Ishikawa (cell line): Measurements from ENCODE around the gene ZFYVE21.

Experiments used
- CEBPB ChIP-seq: IDR thresholded peaks from 2 replicates; pipeline ENCODE4 v1.6.1; 2012
- CREB1 ChIP-seq: IDR thresholded peaks from 2 replicates; pipeline ENCODE4 v1.6.1; 2012; ENCODE audit warnings: low read depth
- EGR1 ChIP-seq: IDR thresholded peaks from 2 replicates; pipeline ENCODE4 v1.6.1; 2012
- EP300 ChIP-seq: IDR thresholded peaks from 2 replicates; pipeline ENCODE4 v1.6.1; 2012; ENCODE audit warnings: borderline replicate concordance
- FOXM1 ChIP-seq: IDR thresholded peaks from 2 replicates; pipeline ENCODE4 v1.6.1; 2012; ENCODE audit warnings: low read depth, borderline replicate concordance
- NFIC ChIP-seq: IDR thresholded peaks from 2 replicates; pipeline ENCODE4 v1.6.1; 2012
- RAD21 ChIP-seq: IDR thresholded peaks from 2 replicates; pipeline ENCODE4 v1.6.1; 2012; ENCODE audit warnings: low read depth
- TAF1 ChIP-seq: IDR thresholded peaks from 2 replicates; pipeline ENCODE4 v1.6.1; 2012; ENCODE audit warnings: low read depth, mild to moderate bottlenecking
- TCF12 ChIP-seq: IDR thresholded peaks from 2 replicates; pipeline ENCODE4 v1.6.1; 2012; ENCODE audit warnings: low read depth
- TEAD4 ChIP-seq: IDR thresholded peaks from 2 replicates; pipeline ENCODE4 v1.6.1; 2012
- YY1 ChIP-seq: IDR thresholded peaks from 2 replicates; pipeline ENCODE4 v1.6.1; 2012; ENCODE audit warnings: low read depth
- ZBTB7A ChIP-seq: IDR thresholded peaks from 2 replicates; pipeline ENCODE4 v1.6.1; 2012; ENCODE audit warnings: low read depth
- TF ChIP-seq, protein P1 (sequence below): IDR thresholded peaks from 2 replicates; pipeline ENCODE4 v1.6.1; 2012; ENCODE audit warnings: low read depth, mild to moderate bottlenecking
- TF ChIP-seq, protein P2 (sequence below): IDR thresholded peaks from 2 replicates; pipeline ENCODE4 v1.6.1; 2012
- TF ChIP-seq, protein P3 (sequence below): IDR thresholded peaks from 2 replicates; pipeline ENCODE4 v1.6.1; 2012

The ZFYVE21 gene

DNA sequence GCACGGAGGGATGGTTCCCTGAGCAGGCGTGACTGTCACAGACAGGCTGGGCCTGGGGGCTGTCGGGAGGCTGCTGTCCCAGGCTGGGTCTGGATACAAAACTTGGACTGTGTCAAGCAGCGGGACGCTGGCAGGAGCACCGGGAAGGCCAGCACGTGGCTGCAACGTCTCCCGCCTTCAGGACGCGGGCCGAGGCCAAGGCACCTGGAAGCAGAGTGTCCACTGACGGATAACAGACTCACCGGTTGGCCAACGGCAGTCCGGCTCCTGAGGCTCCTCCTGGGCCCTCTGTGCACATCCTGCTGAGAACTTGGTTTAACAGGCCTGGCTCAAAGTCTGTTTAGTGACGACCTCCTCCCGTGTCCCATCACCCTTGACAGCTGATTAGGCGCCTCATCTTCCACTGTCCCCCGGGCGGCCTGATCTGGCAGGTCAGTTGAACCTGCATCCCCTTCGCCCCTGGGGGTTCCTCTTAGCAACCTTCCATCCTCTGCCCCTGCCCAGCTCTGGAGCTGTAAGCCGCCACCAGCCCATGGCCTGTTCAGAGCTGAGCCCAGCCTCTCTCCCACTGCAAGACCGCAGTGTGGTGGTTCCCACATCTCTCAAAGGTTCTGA is 2.9 kb upstream of the ZFYVE21 start:
- TF ChIP-seq NFIC (no peak), RAD21 (no peak), TCF12 (no peak), ZBTB7A (no peak), EGR1 (no peak), CREB1 (no peak), TAF1 (no peak), TEAD4 (no peak), YY1 (no peak), EP300 (no peak), FOXM1 (no peak), CEBPB (no peak)
- TF ChIP-seq, protein P1, sequence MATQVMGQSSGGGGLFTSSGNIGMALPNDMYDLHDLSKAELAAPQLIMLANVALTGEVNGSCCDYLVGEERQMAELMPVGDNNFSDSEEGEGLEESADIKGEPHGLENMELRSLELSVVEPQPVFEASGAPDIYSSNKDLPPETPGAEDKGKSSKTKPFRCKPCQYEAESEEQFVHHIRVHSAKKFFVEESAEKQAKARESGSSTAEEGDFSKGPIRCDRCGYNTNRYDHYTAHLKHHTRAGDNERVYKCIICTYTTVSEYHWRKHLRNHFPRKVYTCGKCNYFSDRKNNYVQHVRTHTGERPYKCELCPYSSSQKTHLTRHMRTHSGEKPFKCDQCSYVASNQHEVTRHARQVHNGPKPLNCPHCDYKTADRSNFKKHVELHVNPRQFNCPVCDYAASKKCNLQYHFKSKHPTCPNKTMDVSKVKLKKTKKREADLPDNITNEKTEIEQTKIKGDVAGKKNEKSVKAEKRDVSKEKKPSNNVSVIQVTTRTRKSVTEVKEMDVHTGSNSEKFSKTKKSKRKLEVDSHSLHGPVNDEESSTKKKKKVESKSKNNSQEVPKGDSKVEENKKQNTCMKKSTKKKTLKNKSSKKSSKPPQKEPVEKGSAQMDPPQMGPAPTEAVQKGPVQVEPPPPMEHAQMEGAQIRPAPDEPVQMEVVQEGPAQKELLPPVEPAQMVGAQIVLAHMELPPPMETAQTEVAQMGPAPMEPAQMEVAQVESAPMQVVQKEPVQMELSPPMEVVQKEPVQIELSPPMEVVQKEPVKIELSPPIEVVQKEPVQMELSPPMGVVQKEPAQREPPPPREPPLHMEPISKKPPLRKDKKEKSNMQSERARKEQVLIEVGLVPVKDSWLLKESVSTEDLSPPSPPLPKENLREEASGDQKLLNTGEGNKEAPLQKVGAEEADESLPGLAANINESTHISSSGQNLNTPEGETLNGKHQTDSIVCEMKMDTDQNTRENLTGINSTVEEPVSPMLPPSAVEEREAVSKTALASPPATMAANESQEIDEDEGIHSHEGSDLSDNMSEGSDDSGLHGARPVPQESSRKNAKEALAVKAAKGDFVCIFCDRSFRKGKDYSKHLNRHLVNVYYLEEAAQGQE, result no peak
- TF ChIP-seq, protein P2, sequence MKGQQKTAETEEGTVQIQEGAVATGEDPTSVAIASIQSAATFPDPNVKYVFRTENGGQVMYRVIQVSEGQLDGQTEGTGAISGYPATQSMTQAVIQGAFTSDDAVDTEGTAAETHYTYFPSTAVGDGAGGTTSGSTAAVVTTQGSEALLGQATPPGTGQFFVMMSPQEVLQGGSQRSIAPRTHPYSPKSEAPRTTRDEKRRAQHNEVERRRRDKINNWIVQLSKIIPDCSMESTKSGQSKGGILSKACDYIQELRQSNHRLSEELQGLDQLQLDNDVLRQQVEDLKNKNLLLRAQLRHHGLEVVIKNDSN, result no peak
- TF ChIP-seq, protein P3, sequence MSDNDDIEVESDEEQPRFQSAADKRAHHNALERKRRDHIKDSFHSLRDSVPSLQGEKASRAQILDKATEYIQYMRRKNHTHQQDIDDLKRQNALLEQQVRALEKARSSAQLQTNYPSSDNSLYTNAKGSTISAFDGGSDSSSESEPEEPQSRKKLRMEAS, result no peak

DNA sequence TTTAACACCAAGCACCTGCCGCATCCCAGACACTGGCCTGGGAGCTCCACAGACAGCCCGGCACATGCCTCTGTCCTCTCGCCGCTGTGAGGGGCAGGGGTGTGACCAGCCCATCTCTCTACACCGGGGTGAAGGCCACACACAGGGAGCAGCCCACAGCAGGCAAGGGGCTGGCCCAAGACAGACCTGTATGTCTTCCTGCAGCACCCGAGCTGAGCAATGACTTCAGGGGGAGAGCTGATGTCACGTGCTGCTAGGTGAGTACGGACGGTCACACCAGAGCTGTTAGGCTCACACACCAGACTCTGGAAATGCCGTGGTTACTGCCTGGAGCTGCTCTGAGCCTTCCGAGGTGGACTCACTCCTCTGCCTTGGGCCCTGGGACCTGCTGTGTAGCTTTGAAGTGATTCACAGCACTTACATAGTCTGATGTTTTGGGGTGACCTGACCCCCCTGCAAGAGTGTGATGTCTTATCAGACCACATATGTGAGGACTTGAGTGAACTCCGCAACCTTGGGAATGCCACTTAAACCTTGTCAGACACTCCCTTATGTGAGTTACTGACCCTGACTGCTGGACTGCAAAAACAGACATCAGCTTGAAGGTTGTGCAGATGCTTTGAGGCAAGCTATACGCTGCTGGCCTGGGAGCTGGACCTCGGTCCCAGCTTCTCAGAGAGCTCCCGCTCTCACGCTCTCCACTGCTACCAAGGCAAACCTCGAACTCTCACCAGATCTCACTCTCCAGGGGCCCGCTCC is 2.1 kb upstream of the ZFYVE21 start:
- no peak for TF ChIP-seq CREB1
- TF ChIP-seq, protein P1, result no peak
- TF ChIP-seq EP300, result no peak
- no peak for TF ChIP-seq YY1
- TF ChIP-seq TCF12, result no peak
- no peak for TF ChIP-seq RAD21
- TF ChIP-seq, protein P2, result no peak
- no peak for TF ChIP-seq TEAD4
- no peak for TF ChIP-seq NFIC
- TF ChIP-seq, protein P3, result no peak
- no peak for TF ChIP-seq ZBTB7A
- no peak for TF ChIP-seq CEBPB
- no peak for TF ChIP-seq TAF1
- TF ChIP-seq FOXM1, result no peak

DNA sequence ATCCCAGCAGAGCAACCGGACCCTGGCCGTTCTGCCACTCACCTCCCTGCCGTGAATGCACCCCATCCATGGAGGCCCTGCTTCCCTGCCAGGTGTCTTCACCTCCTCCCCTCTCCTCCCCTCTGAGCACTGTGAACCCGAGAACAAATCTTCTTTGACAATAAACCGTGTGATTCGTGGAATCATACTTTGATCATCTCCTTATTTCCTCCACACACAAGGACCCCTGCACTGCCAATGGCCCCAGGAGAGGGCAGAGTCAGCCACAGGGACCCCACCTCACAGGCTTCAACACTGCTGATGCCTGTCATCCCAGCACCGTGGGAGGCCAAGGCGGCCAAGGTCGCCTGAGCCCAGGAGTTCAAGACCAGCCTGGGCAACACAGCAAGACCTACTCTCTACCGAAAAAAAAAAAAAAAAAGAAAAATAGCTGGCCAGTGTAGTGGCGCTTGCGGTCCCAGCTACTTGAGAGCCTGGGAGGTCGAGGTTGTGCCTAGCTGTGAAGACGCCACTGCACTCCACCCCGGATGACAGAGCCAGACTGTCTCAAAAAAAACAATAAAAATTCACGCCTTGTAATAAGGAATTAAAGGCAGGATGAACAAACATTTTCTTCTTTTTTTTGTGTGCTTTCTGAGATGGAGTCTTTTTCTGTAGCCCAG is 1.4 kb upstream of the ZFYVE21 start:
- no peak for TF ChIP-seq TCF12

DNA sequence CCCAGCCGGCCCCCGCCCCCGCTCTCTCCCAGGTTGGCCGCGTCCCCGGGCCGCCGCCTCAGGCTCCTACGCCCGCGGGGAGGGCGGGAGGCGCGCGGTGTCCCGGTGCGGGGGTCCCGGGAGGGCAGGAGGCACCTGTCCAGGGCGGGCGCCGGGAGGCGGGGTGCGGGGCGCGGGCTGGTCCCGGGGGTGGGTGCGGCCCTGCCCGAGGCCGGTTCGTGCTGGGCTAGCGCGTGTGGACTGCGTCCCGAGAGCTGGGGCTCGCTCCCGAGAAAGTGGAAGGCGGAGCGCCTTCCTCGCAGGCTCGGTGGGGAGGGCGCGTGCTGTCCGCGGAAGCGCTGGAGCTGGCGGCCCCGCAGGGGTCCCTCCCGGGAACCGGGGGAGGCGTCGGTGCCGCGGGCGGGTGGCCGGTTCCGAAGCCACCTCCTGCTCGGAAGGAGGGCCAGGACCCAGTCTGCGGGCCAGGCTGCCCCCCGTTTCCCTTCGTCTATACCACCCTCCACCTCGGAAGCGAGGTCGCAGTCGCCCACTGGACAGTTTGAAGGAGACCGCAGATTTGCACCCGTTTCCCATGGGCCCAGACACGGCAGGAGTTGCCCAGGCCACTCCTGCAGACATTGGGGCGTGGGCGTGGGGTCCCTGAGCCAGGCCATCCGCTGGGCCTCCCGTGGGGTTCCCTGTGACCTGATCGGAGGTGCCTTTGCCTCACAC is 636 bp downstream of the ZFYVE21 start:
- TF ChIP-seq ZBTB7A (0 out of 2 replicates have a peak, but pooled peaks have one; percentile 32), CREB1 (no peak), FOXM1 (no peak), TCF12 (no peak), EP300 (no peak), TEAD4 (0 out of 2 replicates have a peak, but pooled peaks have one; percentile 6)
- TF ChIP-seq, protein P3, result 0 out of 2 replicates have a peak, but pooled peaks have one; percentile 13

DNA sequence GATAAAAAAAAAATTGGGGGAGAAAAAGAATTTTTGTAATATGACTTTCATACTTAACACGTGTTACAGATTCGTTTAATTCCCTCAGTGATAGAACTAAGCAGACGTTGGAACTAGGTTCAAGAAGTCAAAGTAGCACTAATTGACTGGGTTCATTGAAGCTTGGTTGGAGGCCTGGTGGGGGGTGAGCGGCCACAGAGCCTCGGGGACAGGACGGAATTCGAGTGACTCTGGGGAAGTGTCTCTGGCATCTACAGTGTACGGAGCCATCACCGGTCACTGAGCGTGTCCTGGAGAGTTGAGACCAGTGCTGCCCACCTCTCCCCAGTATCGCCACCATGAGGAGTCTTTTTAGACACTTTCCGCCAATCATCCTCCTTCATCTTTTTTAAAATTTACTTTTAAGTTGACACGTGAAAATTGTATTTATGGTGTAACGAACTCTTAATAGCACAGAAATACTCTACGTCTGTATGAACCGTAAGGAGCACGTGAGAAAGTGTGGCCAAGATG is 1.3 kb downstream of the ZFYVE21 start:
- no peak for TF ChIP-seq EGR1
- no peak for TF ChIP-seq CEBPB
- TF ChIP-seq FOXM1, result no peak
- no peak for TF ChIP-seq YY1
- no peak for TF ChIP-seq EP300
- TF ChIP-seq, protein P3, result no peak
- TF ChIP-seq TCF12, result no peak
- TF ChIP-seq NFIC, result no peak
- no peak for TF ChIP-seq RAD21
- TF ChIP-seq TEAD4, result no peak
- TF ChIP-seq, protein P1, result no peak
- no peak for TF ChIP-seq ZBTB7A
